Activated T-cell treated with anti-CD3 and anti-CD28 coated beads, Interleukin-2, amount 50 U/mL, for 1 hour (primary cell): ENCODE data around the gene CTAG2.
"Not testable (repeated sequence)": the region's sequence is repeated elsewhere in the genome, so short reads cannot be mapped to it uniquely, and the experiment has no call there.

ENCODE experiments used
- DNase-seq: peaks from one replicate; pipeline ENCODE4 v3.0.0-alpha.2; 2020

CTAG2 gene

DNA sequence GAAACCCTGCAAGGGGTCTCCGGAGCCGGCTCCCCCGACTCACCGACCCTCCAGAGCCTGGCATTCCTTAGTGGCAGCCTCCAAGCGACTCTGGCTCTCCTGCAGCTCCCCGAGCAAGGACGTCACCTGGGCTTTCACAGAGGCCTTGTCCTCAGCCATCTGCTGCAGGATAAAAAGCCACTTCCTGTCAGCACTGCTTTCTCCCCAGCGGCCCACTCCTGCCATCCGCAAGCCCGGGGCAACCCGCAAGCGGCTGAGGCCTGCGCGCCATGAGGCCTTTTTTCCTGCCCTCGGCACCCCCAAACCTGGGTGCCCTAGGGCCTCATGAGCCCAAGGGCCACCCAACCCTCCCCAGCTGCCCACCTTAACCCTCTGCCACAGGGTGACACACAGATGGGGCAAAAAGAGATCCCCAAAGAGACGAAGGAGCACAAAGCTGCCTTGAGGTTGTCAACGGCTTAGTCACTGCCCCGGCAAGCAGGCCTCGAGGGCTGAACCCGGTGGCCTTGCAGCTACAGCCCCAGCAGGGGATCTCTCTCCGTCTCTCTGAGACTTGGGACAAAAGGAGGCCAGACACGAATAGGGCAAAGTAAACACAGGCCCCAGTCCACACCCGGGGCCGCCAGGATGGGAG, 7.5 kb downstream of the CTAG2 start:
- DNase-seq: not testable (repeated sequence)

DNA sequence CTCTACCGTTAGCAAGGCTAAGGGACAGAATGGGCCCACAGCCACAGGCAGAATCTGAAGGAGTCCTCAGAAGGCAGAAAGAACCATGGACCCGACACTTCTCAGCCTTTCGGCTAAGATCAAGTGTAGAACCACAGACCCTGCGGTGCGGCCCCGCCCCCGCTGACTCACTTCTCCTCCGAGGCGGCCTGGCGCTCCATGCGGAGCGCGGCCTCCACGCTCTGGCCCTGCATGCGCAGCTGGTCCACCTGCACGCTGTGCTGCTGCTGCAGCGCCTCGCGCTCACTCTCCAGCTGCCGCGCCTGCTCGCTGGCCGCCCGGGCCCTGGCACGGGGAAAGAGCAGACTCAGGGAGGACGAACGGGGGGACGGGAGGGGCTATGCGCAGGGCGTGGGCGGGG, 9.7 kb downstream of the CTAG2 start:
- DNase-seq: not testable (repeated sequence)

GRCh38 chrX:154641740-154642139, 11.6 kb downstream of the CTAG2 start:
- not testable (repeated sequence) for DNase-seq

DNA sequence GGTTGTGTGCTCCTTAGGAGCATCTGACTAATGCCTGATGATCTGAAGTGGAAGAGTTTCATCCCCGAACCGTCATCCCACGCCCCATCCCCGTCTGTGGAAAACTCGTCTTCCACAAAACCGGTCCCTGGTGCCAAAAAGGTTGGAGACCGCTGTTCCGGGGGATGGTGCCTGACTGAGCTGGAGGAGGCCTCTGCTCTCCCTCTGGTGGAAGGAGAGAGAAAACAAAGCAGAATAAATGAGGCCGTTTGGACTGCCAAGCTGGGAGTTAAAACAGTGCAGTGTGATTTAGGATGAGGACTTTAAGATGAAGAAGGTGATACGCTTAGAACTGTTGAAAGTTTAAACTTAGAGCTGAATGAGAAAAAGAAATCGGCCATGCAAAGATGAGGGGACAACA, 19.7 kb downstream of the CTAG2 start:
- not testable (repeated sequence) for DNase-seq

- DNase-seq: not testable (repeated sequence)
Observed at GRCh38 chrX:154630949-154631348, 22.4 kb downstream of the CTAG2 start.

DNA sequence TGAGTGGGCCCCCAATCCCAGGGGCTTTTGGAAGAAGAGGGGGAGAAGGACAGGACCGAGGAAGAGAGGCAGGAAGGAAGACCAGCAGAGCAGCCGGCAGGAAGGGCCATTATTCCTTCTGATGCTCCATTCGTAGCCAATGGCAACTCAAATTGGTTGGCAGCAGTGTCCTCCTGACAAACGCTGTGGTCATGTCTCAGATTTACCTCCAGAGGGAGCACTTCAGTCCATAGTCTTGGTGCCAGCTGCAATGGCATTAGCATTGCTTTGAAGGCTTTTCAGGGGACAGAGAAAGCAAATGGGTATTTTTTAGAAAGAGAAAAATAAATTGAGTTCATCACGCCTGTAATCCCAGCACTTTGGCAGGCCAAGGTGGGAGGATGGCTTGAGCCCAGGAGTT, 24.4 kb downstream of the CTAG2 start:
- not testable (repeated sequence) for DNase-seq

GRCh38 chrX:154620767-154621414, 32.5 kb downstream of the CTAG2 start:
- DNase-seq: not testable (repeated sequence)

- not testable (repeated sequence) for DNase-seq
Observed at GRCh38 chrX:154619182-154619581, 34.2 kb downstream of the CTAG2 start, which contains the start of gene CTAG1B. CTAG1B (minus strand) TSS chrX:154619282; CDS start chrX:154619218, 64 bp downstream.

- DNase-seq: not testable (repeated sequence)
Observed at GRCh38 chrX:154613586-154613985, 39.8 kb downstream of the CTAG2 start.

DNA sequence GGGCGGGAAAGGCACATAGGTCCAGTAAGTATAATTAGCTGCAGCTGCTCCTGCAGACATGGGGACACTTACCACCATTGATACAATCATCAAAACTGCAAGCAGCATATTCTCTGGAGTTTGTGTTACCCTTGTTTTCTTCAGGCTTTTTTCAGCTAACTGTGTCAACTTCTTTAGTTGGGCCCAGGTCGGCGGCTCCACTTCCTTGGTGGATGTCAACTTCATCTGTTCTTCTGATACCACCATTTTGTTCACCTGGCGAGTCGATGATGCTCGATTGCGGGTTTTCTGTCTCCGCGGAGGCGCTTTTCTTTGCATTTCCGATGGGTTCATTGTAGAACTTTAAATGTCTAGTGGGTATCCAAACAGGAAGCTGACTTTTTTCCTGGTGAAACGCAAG, 42.2 kb downstream of the CTAG2 start:
- DNase-seq: not testable (repeated sequence)

GRCh38 chrX:154608823-154609222, 44.6 kb downstream of the CTAG2 start:
- not testable (repeated sequence) for DNase-seq

- not testable (repeated sequence) for DNase-seq
Observed at GRCh38 chrX:154607976-154608375, 45.4 kb downstream of the CTAG2 start.

DNA sequence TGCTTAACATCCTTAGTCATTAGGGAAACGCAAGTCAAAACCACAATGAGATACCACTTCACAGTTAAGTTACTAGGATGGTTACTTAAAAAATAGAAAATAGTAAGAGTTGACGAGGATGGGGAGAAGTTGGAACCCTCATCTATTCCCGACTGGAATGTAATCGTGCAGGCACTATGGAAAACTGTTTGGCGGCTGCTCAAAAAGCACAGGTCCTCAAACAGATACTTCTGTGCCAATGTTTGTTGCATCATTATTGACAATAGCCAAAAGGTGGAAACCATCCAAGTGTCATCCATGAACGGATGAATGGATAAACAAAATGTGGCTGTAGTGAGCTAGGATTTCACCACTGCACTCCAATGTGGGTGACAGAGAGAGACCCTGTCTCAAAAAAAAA, 46.0 kb downstream of the CTAG2 start:
- no peak for DNase-seq

GRCh38 chrX:154605566-154605965, 47.8 kb downstream of the CTAG2 start:
- DNase-seq: no peak

DNA sequence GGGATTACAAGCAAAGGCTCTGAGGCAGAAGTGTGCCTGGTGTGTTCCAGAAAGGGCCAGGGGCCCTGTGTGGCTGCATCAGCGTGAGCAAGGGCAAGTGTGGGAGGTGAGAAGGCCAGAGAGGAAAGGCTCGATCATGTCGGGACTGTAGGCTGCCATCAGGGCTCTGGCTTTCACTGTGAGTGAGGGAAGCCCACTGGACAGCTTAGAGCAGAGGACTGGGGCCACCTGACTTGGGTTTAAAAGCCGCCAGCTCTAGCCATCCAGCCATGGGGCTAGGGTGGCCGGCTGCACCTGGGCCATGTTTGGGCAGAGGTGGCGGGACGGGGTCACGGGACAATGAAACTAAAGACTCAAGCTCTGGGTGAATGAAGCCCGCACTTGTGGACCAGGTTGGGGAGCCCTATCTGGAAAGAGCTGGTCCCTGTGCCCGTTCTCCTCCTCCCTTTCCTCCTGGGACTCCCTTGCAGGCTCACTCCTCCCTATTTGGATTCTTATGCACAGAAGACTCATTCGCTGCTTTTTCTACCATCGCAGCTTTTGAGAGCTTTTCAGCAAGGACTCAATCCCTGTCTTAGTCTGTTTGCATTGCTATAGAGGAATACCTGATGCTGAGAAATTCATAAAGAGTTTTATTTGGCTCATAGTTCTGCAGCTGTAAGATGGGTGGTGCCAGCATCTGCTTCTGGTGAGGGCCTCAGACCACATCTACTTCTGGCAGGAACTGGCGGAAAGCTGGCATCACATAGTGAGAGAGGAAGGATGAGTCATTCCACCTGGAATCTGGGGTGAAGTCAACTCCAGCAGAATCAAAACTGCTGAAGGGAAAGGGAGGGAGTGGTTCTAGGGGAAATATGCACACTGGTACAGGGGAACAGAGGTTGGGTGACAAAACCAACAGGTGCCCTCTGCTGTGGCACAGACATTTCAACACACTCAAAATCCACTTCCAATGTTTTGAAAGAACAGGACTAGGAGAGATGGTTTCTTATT, 49.6 kb downstream of the CTAG2 start:
- no peak for DNase-seq

GRCh38 chrX:154602766-154603437, 50.5 kb downstream of the CTAG2 start:
- no peak for DNase-seq

DNA sequence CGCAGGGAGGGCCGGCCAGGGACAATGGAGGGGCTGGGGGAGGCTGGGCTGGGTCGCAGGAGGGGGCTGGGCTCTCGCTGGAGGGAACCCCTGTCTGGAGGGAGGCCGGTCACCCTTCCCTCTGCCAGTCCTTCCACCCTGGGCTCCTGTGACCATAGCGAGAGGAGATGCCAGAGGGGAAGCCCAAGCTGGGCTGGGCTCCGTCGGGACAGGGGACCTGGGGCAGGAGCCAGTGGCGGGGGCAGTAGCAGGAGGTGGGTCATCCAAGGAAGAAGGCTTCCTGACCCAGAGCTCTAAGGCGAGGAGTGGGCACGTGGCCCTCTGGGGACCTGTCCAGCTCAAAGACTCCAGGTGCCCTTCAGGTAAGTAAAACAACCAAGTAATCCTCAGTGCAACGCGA, 51.2 kb downstream of the CTAG2 start:
- DNase-seq: no peak
